B cell (primary cell): ENCODE results near the gene C1QL2. TPM values are rescaled to one million over a fixed set of nuclear protein-coding genes. Genes with fewer than 3 reads are reported as not detected.

ENCODE experiments used
- ATAC-seq: fragments of 200-7000 bp; cut with Tn5 transposase; one replicate; pipeline ENCODE4 v1.10.0; 2021; ENCODE audit warnings: low read depth, mild to moderate bottlenecking, moderate number of reproducible peaks, moderate library complexity
- CTCF ChIA-PET: fragments of 350-600 bp; sonication (Branson Sonifier 250); formaldehyde crosslinking; loops from one replicate; lab custom pipeline; 2021; ENCODE audit warnings: antibody characterized with exemption, inconsistent platforms; lab: Charles Lee
- POLR2A ChIA-PET: fragments of 350-600 bp; sonication (Branson Sonifier 250); formaldehyde crosslinking; loops from one replicate; lab custom pipeline; 2021; ENCODE audit warnings: antibody characterized with exemption; lab: Charles Lee
- DNase-seq: peaks from one replicate; pipeline ENCODE4 v3.0.0; 2013
- H2AFZ ChIP-seq: 2 replicates; pipeline ENCODE4 v1.6.1; 2012; ENCODE audit warnings: mild to moderate bottlenecking, low read depth, low read length; ENCODE audit not compliant: insufficient read depth, poor library complexity, severe bottlenecking
- H3K27ac ChIP-seq, 2 donors: 1 replicate in 1 of 2; 2 replicates in 1 of 2; pipeline ENCODE4 v1.5.1; 2012 to 2013; ENCODE audit warnings: low read length in 2 of 2, mild to moderate bottlenecking in 2 of 2, moderate library complexity in 1 of 2
- H3K27me3 ChIP-seq, 4 experiments: fragments of 200-600 bp in 1 of 4; sonication (generic) in 1 of 4; replicated peaks in 1 of 4; 1 replicate in 2 of 4; 2 replicates in 2 of 4; pipeline versions ENCODE4 v1.6.1 to v1.7.0; 2013 to 2016; ENCODE audit warnings: low read length in 3 of 4, mild to moderate bottlenecking in 2 of 4, mixed read lengths in 1 of 4, moderate library complexity in 1 of 4; ENCODE audit not compliant: insufficient read depth in 4 of 4, control insufficient read depth in 3 of 4; ENCODE audit errors: control extremely low read depth in 1 of 4
- H3K36me3 ChIP-seq, 2 experiments: replicated peaks in 1 of 2; 1 replicate in 1 of 2; 2 replicates in 1 of 2; pipeline versions ENCODE4 v1.6.1 to v1.7.1; 2013; ENCODE audit warnings: low read length in 1 of 2; ENCODE audit not compliant: insufficient read depth in 2 of 2, control insufficient read depth in 1 of 2; ENCODE audit errors: control extremely low read depth in 1 of 2, extremely low read depth in 1 of 2
- H3K4me1 ChIP-seq, 2 donors: fragments of 200-600 bp in 1 of 2; sonication (generic) in 1 of 2; 1 replicate in 1 of 2; 2 replicates in 1 of 2; pipeline versions ENCODE4 v1.5.1 to v1.6.1; 2013 to 2017; ENCODE audit warnings: low read length in 2 of 2; ENCODE audit not compliant: control insufficient read depth in 2 of 2, insufficient read depth in 2 of 2
- H3K4me2 ChIP-seq: replicated peaks from 2 replicates; pipeline ENCODE3; 2012; ENCODE audit warnings: mild to moderate bottlenecking, low read depth, low read length; ENCODE audit not compliant: poor library complexity, severe bottlenecking
- H3K4me3 ChIP-seq, 5 experiments: fragments of 200-600 bp in 1 of 5; sonication (generic) in 1 of 5; 1 replicate in 3 of 5; 2 replicates in 2 of 5; pipeline versions ENCODE4 v1.5.1 to v1.7.0; 2011 to 2016; ENCODE audit warnings: low read length in 4 of 5, mild to moderate bottlenecking in 4 of 5, low read depth in 2 of 5, control low read depth in 1 of 5, moderate library complexity in 1 of 5; ENCODE audit not compliant: insufficient read depth in 1 of 5; ENCODE audit errors: control extremely low read depth in 1 of 5, extremely low read depth in 1 of 5
- H3K79me2 ChIP-seq: fragments of 200-600 bp; sonication (generic); one replicate; pipeline ENCODE4 v1.6.0; 2016; ENCODE audit warnings: low read length; ENCODE audit not compliant: control insufficient read depth, insufficient read depth
- H3K9ac ChIP-seq: fragments of 200-600 bp; sonication (generic); 2 replicates; pipeline ENCODE4 v1.6.1; 2017; ENCODE audit warnings: mild to moderate bottlenecking, low read length, moderate library complexity
- H3K9me3 ChIP-seq, 3 donors: one replicate each; pipeline versions ENCODE4 v1.6.1 to v1.7.1; 2013; ENCODE audit warnings: low read length in 2 of 3; ENCODE audit not compliant: control insufficient read depth in 2 of 3, insufficient read depth in 1 of 3; ENCODE audit errors: control extremely low read depth in 1 of 3
- H4K20me1 ChIP-seq: 2 replicates; pipeline ENCODE4 v1.6.0; 2012; ENCODE audit warnings: mild to moderate bottlenecking, low read length; ENCODE audit not compliant: insufficient read depth, control insufficient read depth, poor library complexity, severe bottlenecking
- H3K27ac Mint-ChIP-seq: one replicate; pipeline ENCODE4 v1.8.0; 2021; ENCODE audit warnings: mixed read lengths
- H3K27me3 Mint-ChIP-seq: one replicate; pipeline ENCODE4 v1.8.0; 2021; ENCODE audit warnings: mixed read lengths
- H3K4me1 Mint-ChIP-seq: one replicate; pipeline ENCODE4 v1.8.0; 2021; ENCODE audit warnings: mixed read lengths
- H3K4me3 Mint-ChIP-seq: one replicate; pipeline ENCODE4 v1.8.0; 2021; ENCODE audit warnings: mixed read lengths
- H3K9me3 Mint-ChIP-seq: one replicate; pipeline ENCODE4 v1.8.0; 2022; ENCODE audit warnings: mixed read lengths; ENCODE audit not compliant: insufficient read depth
- CTCF ChIP-seq: fragments of 200-600 bp; IDR thresholded peaks from one replicate; pipeline ENCODE4 v1.8.0; 2022; ENCODE audit warnings: antibody characterized with exemption, mild to moderate bottlenecking
- EZH2 ChIP-seq: IDR thresholded peaks from 2 replicates; pipeline ENCODE4 v1.6.1; 2012; ENCODE audit warnings: borderline replicate concordance, low read depth, mild to moderate bottlenecking, moderate library complexity, low read length; ENCODE audit not compliant: insufficient read depth, poor library complexity, severe bottlenecking
- WGBS: methylation state at CpG from one replicate; pipeline ENCODE4 v1.1.5; 2013; ENCODE audit warnings: missing lambda C conversion rate; ENCODE audit not compliant: insufficient coverage; 5-methylcytosine and 5-hydroxymethylcytosine counted together
- intact Hi-C: fragments of 100-400 bp; cut with micrococcal nuclease; formaldehyde crosslinking; loops from one replicate; pipeline ENCODE4 v1.10.0; 2022
- polyA plus RNA-seq: library from polyadenylated mRNA; depleted of rRNA; stranded (reverse); fragments of >200 nt; gene quantifications from 2 replicates; pipeline ENCODE4 v1.2.3, GENCODE V29; 2012
- total RNA-seq, 2 donors: library from RNA; stranded (reverse); fragments of 120-200 nt in 1 of 2; gene quantifications; 1 replicate in 1 of 2; 2 replicates in 1 of 2; pipeline versions ENCODE4 v1.2.3 to v1.2.4, GENCODE V29; 2013 to 2022

C1QL2 gene
- total and polyA plus RNA-seq, 2 donors (not counting 1 experiment from before 2014, with no cell fraction given) = not detected

- no peak overlapping the region for H3K9ac ChIP-seq
- WGBS = 84% methylated on average over 5 of the region's 5 CpGs
- Mint-ChIP-seq H3K4me3 (no peak overlapping the region), H3K27ac (no peak overlapping the region), H3K27me3 (peaks cover 4% of the 10 kb centered on the region), H3K9me3 (no peaks in the 10 kb centered on the region), H3K4me1 (no peaks in the 10 kb centered on the region)
- no peaks in the 10 kb centered on the region for H4K20me1 ChIP-seq
- no peak for ATAC-seq
- no peaks in the 10 kb centered on the region for H3K36me3 ChIP-seq
- H3K27me3 ChIP-seq = no peaks in the 10 kb centered on the region
- H3K79me2 ChIP-seq = no peaks in the 10 kb centered on the region
- no peak for TF ChIP-seq EZH2
- no peak for TF ChIP-seq CTCF
- no peaks in the 10 kb centered on the region for H3K4me1 ChIP-seq
- ChIA-PET CTCF (no interaction called here), POLR2A (no interaction called here)
- intact Hi-C loops = no loop called here
- no peak overlapping the region for H3K4me3 ChIP-seq
- H3K4me2 ChIP-seq = no peak overlapping the region
- DNase-seq = no peak
- H3K27ac ChIP-seq = no peak overlapping the region
- no peaks in the 10 kb centered on the region for H3K9me3 ChIP-seq
- no peak overlapping the region for H2AFZ ChIP-seq
Observed at GRCh38 chr2:119180892-119181291, 22.3 kb upstream of the C1QL2 start.

DNA sequence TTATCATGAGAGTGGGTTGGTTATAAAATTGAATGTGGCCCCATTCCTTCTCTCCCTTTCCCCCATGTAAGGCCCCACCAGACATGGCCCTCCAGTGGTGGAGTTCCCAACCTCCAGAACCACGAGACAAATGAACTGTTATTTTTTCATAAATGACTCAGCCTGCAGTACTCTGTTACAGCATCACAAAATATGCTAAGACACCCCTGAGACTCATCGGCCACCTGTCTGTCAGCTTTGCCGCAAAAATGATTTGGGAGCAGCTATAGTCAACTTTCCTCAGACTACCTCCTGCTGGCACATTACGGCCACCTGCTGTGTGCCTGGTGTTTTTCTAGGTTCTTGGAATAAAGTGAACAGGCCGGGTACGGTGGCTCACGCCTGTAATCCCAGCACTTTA lies 21.4 kb upstream of the C1QL2 start:
- no peaks in the 10 kb centered on the region for H3K79me2 ChIP-seq
- H3K4me2 ChIP-seq = no peak overlapping the region
- no peaks in the 10 kb centered on the region for H3K27me3 ChIP-seq
- no peak overlapping the region for H2AFZ ChIP-seq
- TF ChIP-seq CTCF (no peak), EZH2 (no peak)
- Mint-ChIP-seq H3K4me1 (no peaks in the 10 kb centered on the region), H3K4me3 (no peak overlapping the region), H3K27ac (no peak overlapping the region), H3K27me3 (peaks cover 4% of the 10 kb centered on the region), H3K9me3 (no peaks in the 10 kb centered on the region)
- ATAC-seq (no peak), DNase-seq (no peak)
- 92% methylated on average over 7 of the region's 7 CpGs for WGBS
- intact Hi-C loops = no loop called here
- no peaks in the 10 kb centered on the region for H4K20me1 ChIP-seq
- no peaks in the 10 kb centered on the region for H3K36me3 ChIP-seq
- H3K27ac ChIP-seq = no peak overlapping the region
- no peak overlapping the region for H3K4me3 ChIP-seq
- no peaks in the 10 kb centered on the region for H3K9me3 ChIP-seq
- ChIA-PET POLR2A (interaction anchor here (0.7 kb wide), 1 partner anchor 1486 kb away, joined by 4 read pairs; no protein-coding TSS in a partner anchor), CTCF (no interaction called here)
- H3K4me1 ChIP-seq = no peaks in the 10 kb centered on the region
- H3K9ac ChIP-seq = no peak overlapping the region
